Body of pancreas (tissue), 4 donors: ENCODE data around the gene SNX30. TPM values are rescaled to one million over a fixed set of nuclear protein-coding genes. Genes with fewer than 3 reads are reported as not detected.

ENCODE experiments used
- ATAC-seq: fragments of 150-250 bp; one replicate; pipeline ENCODE4 v1.9.1; 2016
- DNase-seq, 4 donors: peaks; one replicate each; pipeline ENCODE4 v3.0.0-alpha.2; 2019
- H3K27ac ChIP-seq, 4 donors: fragments of 200-600 bp; sonication (generic); 1 replicate in 3 of 4; 2 replicates in 1 of 4; pipeline versions ENCODE4 v1.5.1 to v1.6.1; 2016 to 2019; ENCODE audit warnings: mild to moderate bottlenecking in 1 of 4, mixed read lengths in 1 of 4, moderate library complexity in 1 of 4
- H3K27me3 ChIP-seq, 2 donors: fragments of 200-600 bp; sonication (generic); one replicate each; pipeline ENCODE4 v1.6.0; 2016; ENCODE audit warnings: mild to moderate bottlenecking in 1 of 2
- H3K36me3 ChIP-seq, 2 donors: fragments of 200-600 bp; sonication (generic); replicated peaks in 1 of 2; 2 replicates each; pipeline ENCODE4 v1.5.1; 2016; ENCODE audit warnings: low read depth in 2 of 2; ENCODE audit not compliant: insufficient read depth in 1 of 2
- H3K4me1 ChIP-seq: fragments of 200-600 bp; sonication (generic); one replicate; pipeline ENCODE4 v1.6.0; 2016
- H3K4me3 ChIP-seq, 2 donors: fragments of 200-600 bp; sonication (generic); 1 replicate in 1 of 2; 2 replicates in 1 of 2; pipeline ENCODE4 v1.5.1; 2016 to 2019
- H3K9me3 ChIP-seq, 3 donors: fragments of 200-600 bp; sonication (generic); 1 replicate in 2 of 3; 2 replicates in 1 of 3; pipeline ENCODE4 v1.5.1; 2016
- CTCF ChIP-seq, 7 experiments: fragments of 450-650 bp in 4 of 7; fragments of 200-600 bp in 3 of 7; sonication (generic) in 3 of 7; IDR thresholded peaks; one replicate each; pipeline ENCODE4 v1.5.1; 2016 to 2019; ENCODE audit warnings: antibody characterized with exemption in 7 of 7
- POLR2A ChIP-seq, 3 donors: fragments of 450-650 bp; IDR thresholded peaks; one replicate each; pipeline ENCODE4 v1.6.1; 2016; ENCODE audit warnings: antibody characterized with exemption in 3 of 3, mild to moderate bottlenecking in 2 of 3
- WGBS, 2 donors: methylation state at CpG; one replicate each; pipeline ENCODE4 v1.1.5; 2017; 5-methylcytosine and 5-hydroxymethylcytosine counted together
- intact Hi-C: fragments of 100-400 bp; cut with DNase I; formaldehyde crosslinking; loops from one replicate; pipeline ENCODE4 v1.15.1; 2023
- total RNA-seq, 2 donors: library from RNA; depleted of rRNA; stranded (reverse); fragments of >200 nt; gene quantifications; one replicate each; pipeline ENCODE4 v1.1.0, GENCODE V29; 2016

SNX30 gene
- total RNA-seq, 2 donors from 2014 or later = 4.6 to 8.6 TPM

GRCh38 chr9:112831281-112831851 is 80.8 kb downstream of the SNX30 start:
- Histone ChIP-seq H3K36me3 (no peaks in the 10 kb centered on the region), H3K9me3 (no peaks in the 10 kb centered on the region), H3K27me3 (no peaks in the 10 kb centered on the region), H3K4me3 (no peak overlapping the region), H3K4me1 (peaks cover 12% of the 10 kb centered on the region), H3K27ac (peak overlapping the region in 2 of 4 donors; percentile 7 to 42)
- intact Hi-C loops = no loop called here
- DNase-seq = peak in 2 of 4 donors; percentile 29 to 33
- peak; percentile 42 for ATAC-seq
- 51 to 65% methylated on average over 5 of the region's 5 CpGs for WGBS, 2 donors
- no peak for TF ChIP-seq POLR2A (IDR thresholded peaks at IDR 0.05)
- no peak for TF ChIP-seq CTCF (IDR thresholded peaks at IDR 0.05)

GRCh38 chr9:112831969-112832368 is 81.4 kb downstream of the SNX30 start:
- ATAC-seq = no peak
- H3K4me3 ChIP-seq = no peak overlapping the region

DNA sequence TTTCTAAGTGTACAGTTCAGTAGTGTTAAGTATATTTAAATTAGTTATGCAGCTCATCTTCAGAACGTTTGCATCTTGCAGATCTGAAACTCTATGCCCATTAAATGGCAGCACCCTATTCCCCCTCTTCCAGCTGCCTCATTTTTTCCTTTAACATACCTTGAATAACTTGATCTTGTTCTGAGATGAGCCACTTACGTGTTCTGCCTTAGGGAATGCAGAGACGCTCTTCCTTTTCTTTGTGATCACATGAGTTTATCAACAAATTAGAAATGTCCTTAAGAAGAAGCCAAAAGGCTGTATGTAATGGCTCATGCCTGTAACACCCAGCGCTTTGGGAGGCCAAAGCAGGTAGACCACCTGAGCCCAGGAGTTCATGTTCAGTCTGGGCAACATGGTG is 82.5 kb downstream of the SNX30 start:
- no peaks in the 10 kb centered on the region for H3K36me3 ChIP-seq
- no peaks in the 10 kb centered on the region for H3K27me3 ChIP-seq
- no peak overlapping the region for H3K4me3 ChIP-seq
- intact Hi-C loops = no loop called here
- WGBS, 2 donors = 88 to 89% methylated on average over 4 of the region's 4 CpGs
- no peaks in the 10 kb centered on the region for H3K9me3 ChIP-seq
- TF ChIP-seq POLR2A (IDR thresholded peaks at IDR 0.05) (no peak), CTCF (IDR thresholded peaks at IDR 0.05) (no peak)
- no peak for DNase-seq
- no peak for ATAC-seq
- no peak overlapping the region for H3K27ac ChIP-seq
- peaks cover 21% of the 10 kb centered on the region for H3K4me1 ChIP-seq

More at GRCh38 chr9:112831969-112832368, 81.4 kb downstream of the SNX30 start:
- no peak for DNase-seq
- 59 to 74% methylated on average over 3 of the region's 3 CpGs for WGBS, 2 donors
- TF ChIP-seq POLR2A (IDR thresholded peaks at IDR 0.05) (no peak), CTCF (IDR thresholded peaks at IDR 0.05) (no peak)
- H3K27ac ChIP-seq = peak overlapping the region in 1 of 4 donors; percentile 7
- intact Hi-C loops = no loop called here
- H3K4me1 ChIP-seq = peaks cover 18% of the 10 kb centered on the region
- no peaks in the 10 kb centered on the region for H3K27me3 ChIP-seq
- no peaks in the 10 kb centered on the region for H3K9me3 ChIP-seq
- no peaks in the 10 kb centered on the region for H3K36me3 ChIP-seq

DNA sequence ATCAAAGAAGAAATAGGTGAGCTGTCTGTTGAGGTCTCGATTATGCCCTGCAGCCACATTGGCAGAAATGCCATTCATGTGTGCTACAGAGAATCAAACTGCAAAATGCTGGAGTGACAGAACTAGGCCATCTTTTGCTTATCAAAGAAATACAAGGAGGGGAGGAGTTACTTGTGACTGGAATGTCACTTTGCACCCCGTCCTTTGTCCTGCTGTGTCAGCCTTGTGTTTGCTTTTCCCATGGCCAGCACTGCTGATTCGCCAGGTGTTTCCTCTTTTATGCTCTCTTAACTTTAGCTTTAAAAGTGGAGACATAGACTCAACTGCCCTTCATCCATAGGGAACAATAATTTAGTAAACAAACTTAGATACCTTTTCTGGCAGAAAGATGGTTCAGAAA is 85.8 kb downstream of the SNX30 start:
- no peak overlapping the region for H3K4me3 ChIP-seq
- ATAC-seq = peak; percentile 33

More for the DNA sequence above, 85.8 kb downstream of the SNX30 start:
- no peaks in the 10 kb centered on the region for H3K36me3 ChIP-seq
- intact Hi-C loops = no loop called here
- H3K4me1 ChIP-seq = peaks cover 18% of the 10 kb centered on the region
- DNase-seq = peak in 1 of 4 donors; percentile 36
- no peak for TF ChIP-seq CTCF (IDR thresholded peaks at IDR 0.05)
- no peak for TF ChIP-seq POLR2A (IDR thresholded peaks at IDR 0.05)
- H3K9me3 ChIP-seq = no peaks in the 10 kb centered on the region
- H3K27me3 ChIP-seq = no peaks in the 10 kb centered on the region
- peak overlapping the region in 2 of 4 donors; percentile 0 to 5 for H3K27ac ChIP-seq
- 21 to 27% methylated on average over 3 of the region's 3 CpGs for WGBS, 2 donors
